ENCODE data around the gene KRT81.

The KRT81 gene

GRCh38 chr12:52300796-52301691, 9.7 kb upstream of the KRT81 start:
- no peak overlapping the region for H3K4me3 ChIP-seq
- no peak overlapping the region for H3K27ac ChIP-seq
- H3K4me1 ChIP-seq, result no peaks in the 10 kb centered on the region
- H3K9me3 ChIP-seq, result no peaks in the 10 kb centered on the region
- H3K27me3 ChIP-seq, result no peaks in the 10 kb centered on the region
- DNase-seq, result no peak
- intact Hi-C loops (cut with DNase I; ENCODE audit: low total_unique reads), result no loop called here
- no peaks in the 10 kb centered on the region for H3K36me3 ChIP-seq
- TF ChIP-seq CTCF (IDR thresholded peaks at IDR 0.05), result no peak

- Histone ChIP-seq H3K4me1 (no peaks in the 10 kb centered on the region), H3K27me3 (peaks cover 0 to under 1% of the 10 kb centered on the region in 2 donors), H3K27ac (no peak overlapping the region), H3K4me3 (no peak overlapping the region), H3K9me3 (no peaks in the 10 kb centered on the region), H3K36me3 (no peaks in the 10 kb centered on the region)
- TF ChIP-seq CTCF (IDR thresholded peaks at IDR 0.05), result no peak
- no peak for DNase-seq
- intact Hi-C loops (cut with DNase I; ENCODE audit: low total_unique reads), result no loop called here
Measured at GRCh38 chr12:52298677-52299190, 7.4 kb upstream of the KRT81 start.

- no peaks in the 10 kb centered on the region for H3K9me3 ChIP-seq
- no peak for TF ChIP-seq CTCF (IDR thresholded peaks at IDR 0.05)
- no peak overlapping the region for H3K27ac ChIP-seq
- DNase-seq, result no peak
- H3K27me3 ChIP-seq, result peaks cover 0 to 7% of the 10 kb centered on the region in 2 donors
- intact Hi-C loops (cut with DNase I; ENCODE audit: low total_unique reads), result no loop called here
- no peaks in the 10 kb centered on the region for H3K4me1 ChIP-seq
- H3K4me3 ChIP-seq, result no peak overlapping the region
- no peaks in the 10 kb centered on the region for H3K36me3 ChIP-seq
Measured at GRCh38 chr12:52296572-52297215, 5.4 kb upstream of the KRT81 start.

- H3K27me3 ChIP-seq, result peaks cover 0 to 11% of the 10 kb centered on the region in 2 donors
- no peaks in the 10 kb centered on the region for H3K4me1 ChIP-seq
- no peak for DNase-seq
- intact Hi-C loops (cut with DNase I; ENCODE audit: low total_unique reads), result no loop called here
- H3K9me3 ChIP-seq, result no peaks in the 10 kb centered on the region
- TF ChIP-seq CTCF (IDR thresholded peaks at IDR 0.05), result no peak
- H3K27ac ChIP-seq, result no peak overlapping the region
- H3K36me3 ChIP-seq, result no peaks in the 10 kb centered on the region
- no peak overlapping the region for H3K4me3 ChIP-seq
Measured at GRCh38 chr12:52295663-52296062, 4.3 kb upstream of the KRT81 start.

- H3K4me3 ChIP-seq, result no peak overlapping the region
- no peak for TF ChIP-seq CTCF (IDR thresholded peaks at IDR 0.05)
- no peak overlapping the region for H3K27ac ChIP-seq
- DNase-seq, result no peak
- H3K27me3 ChIP-seq, result peaks cover 0 to 11% of the 10 kb centered on the region in 2 donors
- H3K36me3 ChIP-seq, result no peaks in the 10 kb centered on the region
- no peaks in the 10 kb centered on the region for H3K9me3 ChIP-seq
- no peaks in the 10 kb centered on the region for H3K4me1 ChIP-seq
- intact Hi-C loops (cut with DNase I; ENCODE audit: low total_unique reads), result no loop called here
Measured at GRCh38 chr12:52294803-52295202, 3.5 kb upstream of the KRT81 start.

Data from tibial artery (tissue), 4 donors.